IMR-90 (cell line): ENCODE results near the gene CROCC. TPM values are rescaled to one million over a fixed set of nuclear protein-coding genes. Genes with fewer than 3 reads are reported as not detected.
"Not testable (repeated sequence)": the region's sequence is repeated elsewhere in the genome, so short reads cannot be mapped to it uniquely, and the experiment has no call there.

Experiments
- ATAC-seq: fragments of 200-7000 bp; cut with Tn5 transposase; 2 replicates; pipeline ENCODE4 v1.9.1; 2020; ENCODE audit warnings: low read depth, mild to moderate bottlenecking, moderate library complexity
- BruUV-seq: library from RNA; stranded (reverse); fragments of 400-500 nt; replicated peaks from 2 replicates; lab custom pipeline; 2021; lab: Mats Ljungman, UMichigan
- CTCF ChIA-PET: fragments of 300-600 bp; formaldehyde crosslinking; extraction: SDS; loops from one replicate; lab custom pipeline; 2021; ENCODE audit warnings: antibody characterized with exemption; lab: Yijun Ruan, JAX
- POLR2A ChIA-PET: fragments of 300-600 bp; sonication (Branson Sonifier 250); formaldehyde crosslinking; loops from one replicate; lab custom pipeline; 2022; ENCODE audit warnings: antibody characterized with exemption; ENCODE audit not compliant: unreplicated experiment; lab: Charles Lee
- DNase-seq: peaks from one replicate; pipeline ENCODE4 v3.0.0; 2013
- H2AFZ ChIP-seq: replicated peaks from 2 replicates; pipeline ENCODE3; 2013; ENCODE audit warnings: low read length, mild to moderate bottlenecking; ENCODE audit not compliant: poor library complexity
- H2AK5ac ChIP-seq: 2 replicates; pipeline ENCODE4 v1.6.1; 2013; ENCODE audit warnings: low read depth, low read length, inconsistent platforms
- H2AK9ac ChIP-seq: replicated peaks from 2 replicates; pipeline ENCODE3; 2013; ENCODE audit warnings: mild to moderate bottlenecking, low read depth, low read length, moderate library complexity; ENCODE audit not compliant: poor library complexity
- H2BK120ac ChIP-seq: 2 replicates; pipeline ENCODE4 v1.6.1; 2013; ENCODE audit warnings: low read depth, low read length, inconsistent platforms
- H2BK15ac ChIP-seq: 3 replicates; pipeline ENCODE4 v1.6.1; 2013; ENCODE audit warnings: low read depth, low read length, inconsistent platforms
- H2BK20ac ChIP-seq: 2 replicates; pipeline ENCODE4 v1.6.1; 2013; ENCODE audit warnings: low read depth, mild to moderate bottlenecking, inconsistent platforms, low read length, moderate library complexity
- H2BK5ac ChIP-seq: 2 replicates; pipeline ENCODE4 v1.6.1; 2013; ENCODE audit warnings: mild to moderate bottlenecking, low read depth, low read length, inconsistent platforms; ENCODE audit not compliant: poor library complexity, severe bottlenecking
- H3K14ac ChIP-seq: replicated peaks from 2 replicates; pipeline ENCODE4 v1.6.1; 2013; ENCODE audit warnings: low read depth, low read length, inconsistent platforms
- H3K18ac ChIP-seq: 2 replicates; pipeline ENCODE4 v1.6.1; 2013; ENCODE audit warnings: low read depth, low read length, control low read depth
- H3K23ac ChIP-seq: 2 replicates; pipeline ENCODE4 v1.6.1; 2013; ENCODE audit warnings: low read depth, low read length, inconsistent platforms
- H3K27ac ChIP-seq: 2 replicates; pipeline ENCODE4 v1.5.1; 2013; ENCODE audit warnings: mild to moderate bottlenecking, control low read depth, low read length; ENCODE audit not compliant: insufficient read depth
- H3K27me3 ChIP-seq: 2 replicates; pipeline ENCODE4 v1.6.1; 2013; ENCODE audit warnings: low read length; ENCODE audit not compliant: control insufficient read depth, insufficient read depth
- H3K36me3 ChIP-seq: 2 replicates; pipeline ENCODE4 v1.6.1; 2013; ENCODE audit warnings: low read length, mixed read lengths; ENCODE audit not compliant: control insufficient read depth, insufficient read depth
- H3K4ac ChIP-seq: 2 replicates; pipeline ENCODE4 v1.6.1; 2013; ENCODE audit warnings: low read depth, low read length, inconsistent platforms
- H3K4me1 ChIP-seq: 2 replicates; pipeline ENCODE4 v1.6.1; 2013; ENCODE audit warnings: low read length, mixed read lengths; ENCODE audit not compliant: control insufficient read depth, insufficient read depth
- H3K4me2 ChIP-seq: 2 replicates; pipeline ENCODE4 v1.6.1; 2013; ENCODE audit warnings: low read depth, mild to moderate bottlenecking, control low read depth, low read length, moderate library complexity
- H3K4me3 ChIP-seq: 2 replicates; pipeline ENCODE4 v1.5.1; 2013; ENCODE audit warnings: low read depth, mild to moderate bottlenecking, control low read depth, low read length, moderate library complexity; ENCODE audit not compliant: insufficient read depth
- H3K56ac ChIP-seq: 2 replicates; pipeline ENCODE4 v1.6.1; 2013; ENCODE audit warnings: low read length, inconsistent platforms; ENCODE audit not compliant: insufficient read depth; ENCODE audit errors: extremely low read depth
- H3K79me1 ChIP-seq, 2 experiments: 2 replicates each; pipeline ENCODE4 v1.6.1; 2013; ENCODE audit warnings: low read length in 2 of 2, inconsistent platforms in 1 of 2, low read depth in 1 of 2
- H3K9ac ChIP-seq: 2 replicates; pipeline ENCODE4 v1.6.1; 2013; ENCODE audit warnings: low read depth, low read length, control low read depth
- H3K9me1 ChIP-seq: 2 replicates; pipeline ENCODE4 v1.6.1; 2013; ENCODE audit warnings: low read length, inconsistent platforms; ENCODE audit not compliant: insufficient read depth
- H3K9me3 ChIP-seq: 2 replicates; pipeline ENCODE4 v1.6.1; 2013; ENCODE audit warnings: low read length; ENCODE audit not compliant: control insufficient read depth, insufficient read depth
- H4K20me1 ChIP-seq: 2 replicates; pipeline ENCODE4 v1.6.1; 2013; ENCODE audit warnings: low read length, inconsistent platforms; ENCODE audit not compliant: insufficient read depth
- H4K5ac ChIP-seq: 2 replicates; pipeline ENCODE4 v1.6.1; 2013; ENCODE audit warnings: mild to moderate bottlenecking, low read depth, low read length, control low read depth
- H4K8ac ChIP-seq, 2 experiments: 2 replicates each; pipeline ENCODE4 v1.6.1; 2013; ENCODE audit warnings: low read depth in 2 of 2, low read length in 2 of 2, control low read depth in 1 of 2, inconsistent platforms in 1 of 2
- H4K91ac ChIP-seq: 2 replicates; pipeline ENCODE4 v1.6.1; 2013; ENCODE audit warnings: low read depth, low read length, inconsistent platforms; ENCODE audit not compliant: insufficient read depth
- CHD1 ChIP-seq: IDR thresholded peaks from 2 replicates; pipeline ENCODE4 v1.6.1; 2012; ENCODE audit warnings: low read depth, low read length, improper control_type of control experiment
- POLR2A ChIP-seq: IDR thresholded peaks from 2 replicates; pipeline ENCODE4 v1.6.1; 2012; ENCODE audit warnings: mild to moderate bottlenecking, low read depth, low read length
- WGBS, 2 experiments: methylation state at CpG; one replicate each; pipeline versions ENCODE4 v1.1.5 to v1.1.7; 2013; ENCODE audit warnings: missing lambda C conversion rate in 2 of 2; ENCODE audit not compliant: insufficient read length in 1 of 2; ENCODE audit errors: extremely low coverage in 2 of 2; 5-methylcytosine and 5-hydroxymethylcytosine counted together
- dilution Hi-C: fragments of 300-500 bp; cut with HindIII; formaldehyde crosslinking; loops from one replicate; pipeline ENCODE4 v1.14.3; 2018; ENCODE audit warnings: low sequenced_read_pairs; ENCODE audit not compliant: unreplicated experiment
- in situ Hi-C: fragments of 300-500 bp; cut with MboI; formaldehyde crosslinking; loops from 3 replicates; pipeline ENCODE4 v1.14.3; 2019; ENCODE audit warnings: low sequenced_read_pairs, inconsistent platforms, mixed read lengths
- intact Hi-C: fragments of 100-400 bp; cut with micrococcal nuclease; formaldehyde crosslinking; loops from 2 replicates; pipeline ENCODE4 v1.10.0; 2022
- polyA plus RNA-seq, 3 experiments: library from polyadenylated mRNA; depleted of rRNA; stranded (reverse); fragments of >200 nt; gene quantifications; 2 replicates each; pipeline ENCODE4 v1.2.3, GENCODE V29; 2012; ENCODE audit warnings: low replicate concordance in 1 of 3
- total RNA-seq: library from RNA; depleted of rRNA; stranded (reverse); fragments of >200 nt; gene quantifications from 2 replicates; pipeline ENCODE4 v1.2.3, GENCODE V29; 2012

The CROCC gene
- total and polyA plus RNA-seq, 2 of the 4 experiments (the other 2 are of a cell fraction), result 7.5 to 13.7 TPM

DNA sequence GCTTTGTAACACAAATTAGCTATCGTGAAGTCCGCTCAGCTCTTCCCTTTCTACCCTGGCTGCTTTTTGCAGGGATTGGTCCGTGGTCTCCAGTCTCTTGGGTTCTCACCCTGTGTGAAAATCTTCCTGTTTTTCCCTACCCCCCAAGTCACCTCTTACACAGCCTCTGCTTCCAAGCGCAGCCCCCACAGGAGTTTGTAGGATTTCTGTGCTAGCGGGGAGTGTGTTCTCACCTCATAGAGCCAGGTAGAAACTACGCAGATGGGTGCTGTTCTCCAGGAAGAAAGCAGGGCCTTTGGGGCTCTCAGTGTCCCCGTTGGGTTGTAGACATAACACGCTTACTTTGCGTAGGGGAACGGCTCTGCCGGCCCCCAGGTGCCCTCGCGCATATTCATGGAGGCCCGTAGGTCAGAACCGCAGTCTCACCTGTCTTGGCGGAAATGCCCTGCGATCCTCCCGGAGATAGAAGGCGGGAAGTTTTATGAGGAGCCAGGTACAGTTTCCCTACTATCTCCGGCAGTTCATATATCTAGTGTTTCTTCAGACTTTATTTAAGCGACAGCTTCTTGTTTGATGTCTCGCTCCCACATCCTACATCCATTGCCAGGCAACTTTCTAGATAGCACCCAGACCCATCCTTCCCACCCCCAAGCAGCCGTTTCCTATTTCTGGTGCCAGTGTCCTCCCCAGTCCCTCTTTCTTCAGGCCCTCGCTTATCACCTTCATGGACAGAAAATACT lies 25.2 kb upstream of the CROCC start:
- H2AFZ ChIP-seq, H4K8ac ChIP-seq, H3K9ac ChIP-seq, H3K36me3 ChIP-seq, in situ Hi-C loops, H3K18ac ChIP-seq, H4K91ac ChIP-seq, H2BK20ac ChIP-seq, dilution Hi-C loops, H2BK15ac ChIP-seq, H3K9me3 ChIP-seq, H3K23ac ChIP-seq, H3K14ac ChIP-seq, CTCF ChIA-PET, H3K4me1 ChIP-seq, H3K9me1 ChIP-seq, H3K79me1 ChIP-seq, H2AK5ac ChIP-seq, H3K27me3 ChIP-seq, BruUV-seq, H3K56ac ChIP-seq, H4K5ac ChIP-seq, H2BK120ac ChIP-seq, H2BK5ac ChIP-seq, H2AK9ac ChIP-seq, POLR2A ChIA-PET: not testable (repeated sequence)
- Histone ChIP-seq H3K4me2 (peak overlapping the region; percentile 61), H3K4me3 (peak overlapping the region; percentile 12), H3K27ac (peak overlapping the region; percentile 6; the same call in 1 of the 2 replicates), H4K20me1 (peaks cover 11% of the 10 kb centered on the region), H3K4ac (0 out of 2 replicates have a peak overlapping the region, but pooled peaks have one; percentile 1)
- DNase-seq (peak; percentile 95), ATAC-seq (peak; percentile 21)
- WGBS, 2 experiments, result 14% methylated on average over 18 of the region's 24 CpGs; no CpG with 5 or more reads in 1 of the 2 experiments
- peak; percentile 88 for TF ChIP-seq POLR2A
- TF ChIP-seq CHD1, result peak; percentile 39; the same call in 1 of the 2 replicates
- intact Hi-C loops, result loop anchor here (1.0 kb wide), 1 partner anchor 9 kb away; no protein-coding TSS in a partner anchor

DNA sequence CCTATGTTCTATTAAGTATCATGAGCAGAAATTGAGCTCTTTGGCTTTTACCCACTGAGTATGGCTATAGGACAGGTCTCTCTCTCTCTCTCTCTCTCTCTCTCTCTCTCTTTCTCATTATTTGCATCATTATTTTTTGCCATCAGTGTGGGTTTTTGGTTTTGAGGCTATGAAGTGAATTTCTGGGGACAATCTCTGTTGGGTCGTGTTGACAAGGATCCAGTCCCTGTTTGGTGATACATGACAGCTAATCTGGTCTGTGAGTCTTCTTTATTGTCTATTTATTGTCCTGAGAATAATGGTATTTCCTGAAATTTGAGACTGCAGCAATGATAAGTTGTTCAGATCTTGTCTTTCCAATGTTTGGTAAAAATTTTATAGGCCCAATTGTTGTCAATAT lies 24.1 kb upstream of the CROCC start:
- in situ Hi-C loops, H3K4me3 ChIP-seq, H3K4me2 ChIP-seq, H3K36me3 ChIP-seq, H3K27me3 ChIP-seq, H3K14ac ChIP-seq, H3K23ac ChIP-seq, H3K9me1 ChIP-seq, H3K56ac ChIP-seq, H4K91ac ChIP-seq, H2BK5ac ChIP-seq, BruUV-seq, H3K79me1 ChIP-seq, H4K8ac ChIP-seq, dilution Hi-C loops, H2BK120ac ChIP-seq, intact Hi-C loops, H3K9me3 ChIP-seq, H2BK20ac ChIP-seq, H2AK5ac ChIP-seq, H3K4ac ChIP-seq, ATAC-seq, H3K27ac ChIP-seq, POLR2A ChIA-PET, CTCF ChIA-PET, H3K9ac ChIP-seq, H2AFZ ChIP-seq, H2AK9ac ChIP-seq, H4K5ac ChIP-seq, DNase-seq, H2BK15ac ChIP-seq, H3K4me1 ChIP-seq, H3K18ac ChIP-seq: not testable (repeated sequence)
- H4K20me1 ChIP-seq, result peaks cover 11% of the 10 kb centered on the region
- WGBS, 2 experiments, result no CpG with 5 or more reads among the region's 1 CpG
